HPDE6-E6E7 (cell line): Measurements from ENCODE around the gene UNC5A.

Experiments
- DNase-seq: peaks from one replicate; pipeline ENCODE4 v3.0.0; 2011; ENCODE audit warnings: missing footprints; ENCODE audit errors: extremely low spot score

The UNC5A gene

DNA sequence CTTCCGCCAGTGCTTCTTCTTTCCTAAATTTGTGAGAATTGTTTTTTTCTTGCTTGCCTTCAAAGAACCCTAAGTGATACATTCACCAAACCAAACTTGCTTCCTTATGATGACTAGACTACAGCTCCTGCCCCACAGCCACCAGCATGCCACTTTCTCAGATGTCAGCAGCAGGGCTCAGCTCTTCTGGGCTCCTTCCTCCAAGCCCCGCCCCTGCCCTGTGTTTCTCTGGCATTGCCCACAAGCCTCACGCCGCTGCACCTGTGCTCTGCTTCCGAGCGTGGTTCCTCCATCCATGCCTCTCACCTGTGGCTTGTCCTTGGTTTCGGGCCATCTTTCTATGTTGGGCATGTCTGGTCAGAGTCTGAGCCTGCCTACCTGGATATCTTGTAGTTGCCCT, 10.6 kb downstream of the UNC5A start:
- DNase-seq, result no peak

DNA sequence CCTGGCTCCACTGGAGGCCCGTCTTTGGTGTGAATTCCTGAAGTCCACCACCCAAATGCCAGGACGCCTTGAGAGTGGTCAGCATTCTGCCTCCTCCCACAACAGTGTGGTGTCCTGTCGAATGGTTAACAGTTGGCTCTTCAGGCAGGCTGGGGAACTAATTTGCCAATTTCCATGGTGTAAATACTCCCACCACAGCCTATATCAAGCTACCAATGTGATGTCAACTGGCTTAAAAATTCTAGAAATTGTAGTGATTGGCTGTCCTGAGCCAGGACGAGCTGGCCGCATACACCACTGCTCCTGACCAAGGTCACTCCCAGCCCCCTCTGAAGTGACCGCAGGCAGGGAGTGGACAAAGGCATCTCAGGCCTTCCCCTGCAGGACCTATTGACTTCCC, 11.1 kb downstream of the UNC5A start:
- no peak for DNase-seq

DNA sequence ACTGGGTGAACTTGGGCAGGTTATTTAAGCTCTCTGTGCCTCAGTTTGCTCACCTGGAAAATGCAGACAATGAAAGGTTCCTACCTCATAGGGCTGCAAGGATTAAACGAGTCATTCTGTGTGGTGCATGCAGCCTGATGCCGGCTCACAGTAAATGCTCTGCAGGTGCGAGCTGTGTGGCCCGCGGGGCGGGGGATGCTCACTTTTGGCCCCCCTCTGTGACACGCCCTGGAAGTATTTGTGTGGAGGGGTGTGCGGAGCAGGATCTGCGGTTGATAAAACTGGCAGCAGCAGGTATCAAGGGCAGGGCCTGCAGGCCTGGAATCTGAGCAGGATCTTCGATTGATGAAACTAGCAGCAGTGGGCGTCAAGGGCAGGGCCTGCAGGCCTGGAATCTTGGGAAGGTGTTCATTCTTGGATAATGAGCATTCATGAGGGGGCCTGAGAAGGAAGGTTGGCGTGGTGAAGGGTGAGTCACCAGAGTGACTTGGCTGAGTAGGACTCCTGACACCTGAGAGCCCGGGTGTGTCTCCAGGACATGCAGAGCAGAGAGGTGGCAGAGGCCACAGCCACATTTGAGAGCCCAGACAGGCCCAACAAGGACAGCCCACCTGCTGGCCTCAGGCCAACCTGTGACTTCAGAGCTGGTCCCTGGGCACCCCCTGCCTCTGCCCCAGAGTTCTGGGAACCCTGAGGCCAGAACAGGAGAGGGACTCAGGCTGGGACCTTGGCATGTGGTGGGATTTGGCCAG, 11.9 kb downstream of the UNC5A start:
- DNase-seq, result peak; percentile 74

DNA sequence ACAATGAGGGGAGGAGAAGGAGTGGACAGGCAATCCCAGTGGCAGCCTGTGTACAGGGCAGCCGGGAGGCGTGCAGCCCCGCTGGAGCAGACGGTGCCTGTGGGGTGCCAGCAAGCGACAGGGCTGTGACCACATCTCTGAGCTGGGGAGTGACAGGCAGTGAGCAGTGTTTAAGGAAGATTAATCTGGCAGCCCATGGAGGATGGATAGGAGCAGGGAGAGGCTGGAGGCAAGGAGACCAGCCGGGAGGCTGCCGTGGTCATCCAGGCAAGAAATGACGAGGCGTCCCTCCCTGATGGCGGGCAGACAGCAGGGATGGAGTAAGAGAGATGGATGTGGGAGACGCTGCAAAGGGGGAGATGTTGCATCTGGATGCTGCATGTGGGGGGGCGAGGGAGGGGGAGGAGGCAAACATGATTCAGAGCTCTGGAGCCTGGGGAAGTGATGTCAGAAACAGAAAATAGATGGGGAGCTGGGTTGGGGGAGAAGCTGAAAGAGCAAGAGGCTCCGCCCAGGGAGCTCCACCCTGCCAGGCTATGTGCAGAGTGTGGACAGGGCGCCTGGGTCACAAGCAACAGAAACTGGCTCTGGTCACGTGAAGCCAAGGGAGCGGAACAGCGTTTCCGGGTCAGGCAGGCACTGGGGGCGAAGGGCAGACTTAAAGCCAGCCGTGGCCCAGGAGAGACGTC, 12.6 kb downstream of the UNC5A start:
- no peak for DNase-seq

DNA sequence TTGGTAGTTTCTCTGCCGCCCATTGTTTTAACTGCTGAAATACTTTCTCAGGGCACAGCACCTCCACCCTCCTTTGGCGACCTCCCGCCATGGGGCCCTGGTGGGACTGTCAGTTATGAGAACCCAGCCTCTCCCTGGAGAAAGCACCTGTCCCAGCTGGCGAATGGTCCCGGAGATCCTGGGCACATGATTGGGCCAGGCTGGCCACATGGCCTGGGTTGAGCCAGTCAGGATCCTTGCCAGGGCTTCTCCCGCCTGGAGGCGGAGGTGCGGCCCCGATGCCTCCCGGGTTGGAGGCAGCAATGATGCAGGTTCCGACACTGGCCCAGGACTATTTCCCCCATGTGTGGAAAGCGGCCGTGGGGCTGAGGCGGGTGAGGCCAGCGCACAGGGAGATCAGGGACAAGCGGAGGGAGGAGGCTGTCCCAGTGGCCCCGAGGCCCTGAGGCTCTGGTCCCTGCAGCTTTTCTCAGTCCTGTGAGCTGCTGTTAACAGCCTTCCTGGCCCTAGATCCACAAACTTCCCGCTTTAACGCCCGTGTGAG, 13.6 kb downstream of the UNC5A start:
- no peak for DNase-seq

DNA sequence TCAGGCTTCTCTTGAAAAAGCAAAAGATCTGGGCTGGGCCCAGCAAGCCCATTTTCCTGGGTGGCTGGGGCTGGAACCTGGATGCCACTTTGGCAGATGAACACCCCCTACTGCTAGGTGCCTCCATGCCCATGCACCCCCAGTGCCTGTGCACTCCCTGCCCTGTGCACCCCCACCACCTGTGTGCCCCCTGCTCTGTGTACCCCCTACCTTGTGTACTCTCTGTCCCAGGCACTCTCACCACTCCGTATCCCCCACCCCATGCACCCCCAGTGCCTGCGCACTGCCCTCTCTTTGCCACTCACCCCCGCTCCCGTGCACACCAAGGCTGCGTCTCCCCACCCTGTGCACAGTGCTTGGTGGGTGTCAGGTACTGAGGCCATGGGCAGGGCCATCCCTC, 14.2 kb downstream of the UNC5A start:
- DNase-seq, result no peak

DNA sequence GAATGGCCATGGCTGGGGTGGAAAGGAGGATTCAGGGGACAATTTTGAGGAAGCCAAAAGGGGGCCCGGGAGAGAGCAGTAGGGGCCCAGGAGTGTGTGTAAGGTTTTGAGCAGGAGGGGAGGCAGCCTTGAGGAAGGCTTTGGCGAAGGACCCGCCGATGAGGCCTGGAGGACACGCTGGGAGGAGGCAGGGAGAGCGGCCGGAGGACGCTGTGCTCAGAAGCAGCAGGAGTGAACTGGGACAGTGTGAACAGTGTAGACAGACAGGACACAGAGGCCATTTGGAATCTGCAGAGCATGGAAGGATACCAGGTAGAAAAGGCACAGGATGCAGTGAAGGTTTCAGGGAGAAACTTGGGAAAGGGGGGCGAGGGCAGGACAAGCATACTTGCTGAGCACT, 14.9 kb downstream of the UNC5A start:
- no peak for DNase-seq

DNA sequence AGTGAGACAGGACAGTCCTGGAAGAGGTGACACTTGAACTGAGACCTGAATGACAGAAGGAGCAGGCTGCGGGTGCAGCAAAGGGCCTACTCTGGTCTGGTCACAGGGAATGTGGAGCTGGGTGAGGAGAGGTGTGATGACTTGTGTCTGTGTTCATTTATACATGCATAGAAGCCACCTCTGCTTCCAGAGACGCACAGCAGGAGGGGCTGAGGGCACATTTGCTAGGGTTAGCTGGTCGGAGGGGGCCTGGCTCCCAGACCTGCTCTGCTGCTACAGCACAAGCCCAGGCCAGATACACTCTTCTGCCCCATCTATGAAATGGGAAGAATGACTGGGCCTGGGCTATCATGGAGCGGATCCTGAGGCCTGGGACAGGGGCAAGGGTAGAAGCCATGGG, 15.6 kb downstream of the UNC5A start:
- no peak for DNase-seq

DNA sequence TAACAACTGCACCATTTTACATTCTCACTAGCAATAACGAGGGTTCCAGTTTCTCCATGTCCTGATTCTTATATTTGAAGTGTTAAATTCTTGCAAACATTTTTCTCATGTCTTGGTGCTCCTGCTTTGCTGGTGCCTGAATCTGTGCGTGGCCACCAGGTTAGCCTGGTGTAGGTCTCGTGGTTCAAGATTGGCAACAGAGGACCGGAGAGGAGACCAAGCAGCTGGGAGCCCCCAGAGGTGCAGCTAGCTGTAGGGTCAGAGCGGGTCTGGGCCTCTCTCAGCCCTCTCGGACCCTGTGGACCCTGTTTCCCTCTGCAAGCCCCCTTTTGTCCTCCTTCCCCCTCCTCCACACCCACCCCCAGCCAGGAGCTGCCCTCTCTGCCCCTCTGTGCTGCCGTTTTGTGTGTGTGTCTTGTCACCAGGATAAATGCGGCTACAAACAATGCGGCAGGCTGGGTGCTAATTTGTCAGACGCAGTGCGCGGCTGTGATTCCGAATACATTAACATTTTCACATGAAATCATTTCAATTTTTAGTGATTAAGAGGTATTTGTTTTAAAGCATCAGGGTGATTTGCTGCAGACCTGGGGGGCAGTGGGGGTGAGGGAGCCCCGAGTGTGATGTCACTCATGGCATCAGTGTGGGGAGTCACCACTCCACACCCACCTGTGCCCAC, 17.5 kb downstream of the UNC5A start:
- DNase-seq, result no peak

DNA sequence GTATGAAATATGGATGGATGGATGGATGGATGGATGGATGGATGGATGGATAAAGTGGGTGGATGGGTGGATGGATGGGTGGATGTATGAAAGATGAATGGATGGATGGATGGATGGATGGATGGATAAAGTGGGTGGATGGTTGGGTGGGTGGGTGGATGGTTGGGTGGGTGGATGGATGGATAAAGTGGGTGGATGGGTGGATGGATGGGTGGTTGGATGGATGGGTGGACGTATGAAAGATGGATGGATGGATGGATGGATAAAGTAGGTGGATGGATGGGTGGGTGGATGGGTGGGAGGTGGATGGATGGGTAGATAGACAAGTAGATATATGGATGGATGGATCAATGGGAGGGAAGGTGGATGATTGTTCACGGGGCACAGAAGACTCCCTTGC, 19.0 kb downstream of the UNC5A start:
- DNase-seq, result no peak

DNA sequence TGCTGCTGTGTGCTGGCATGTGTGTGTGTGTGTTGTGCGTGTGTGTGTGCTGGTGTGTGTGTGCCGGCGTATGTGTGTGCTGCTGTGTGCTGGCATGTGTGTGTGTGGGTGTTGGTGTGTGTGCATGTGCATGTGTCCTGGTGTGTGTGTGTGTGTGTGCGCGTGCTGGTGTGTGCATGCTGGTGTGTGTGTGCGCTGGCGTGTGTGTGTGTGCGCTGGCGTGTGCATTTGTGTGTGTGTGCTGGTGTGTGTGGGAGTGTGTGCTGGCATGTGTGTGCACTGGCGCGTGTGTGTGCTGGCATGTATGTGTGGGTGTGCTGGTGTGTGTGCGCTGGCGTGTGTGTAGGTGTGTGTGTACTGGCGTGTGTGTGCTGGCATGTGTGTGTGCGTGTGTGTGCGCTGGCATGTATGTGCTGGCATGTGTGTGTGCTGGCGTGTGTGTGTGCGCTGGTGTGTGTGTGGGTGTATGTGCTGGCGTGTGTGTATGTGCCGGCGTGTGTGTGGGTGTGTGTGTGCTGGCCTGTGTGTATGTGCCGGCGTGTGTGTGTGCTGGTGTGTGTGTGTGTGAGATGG, 20.1 kb downstream of the UNC5A start:
- no peak for DNase-seq

DNA sequence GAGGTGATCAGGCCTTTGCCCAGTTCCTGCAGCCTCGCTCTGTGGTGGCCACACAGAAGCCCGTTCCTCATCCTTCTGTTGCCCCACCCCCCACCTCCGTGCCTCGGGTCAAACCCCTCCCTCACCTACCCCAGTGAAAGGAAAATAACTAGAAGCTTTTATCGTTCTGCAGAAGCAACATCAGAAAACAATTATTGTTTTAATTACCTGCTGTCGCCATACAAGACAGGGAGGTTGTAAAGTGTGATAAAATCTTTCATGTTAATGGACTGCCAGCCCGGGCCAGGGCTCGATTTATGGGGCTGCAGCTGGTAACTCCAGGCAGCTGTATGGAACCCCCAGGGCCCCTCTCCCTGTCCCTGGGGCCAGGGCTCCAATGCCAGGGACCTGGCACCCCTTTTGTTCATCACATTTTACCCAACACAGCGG, 20.6 kb downstream of the UNC5A start:
- DNase-seq, result no peak

DNA sequence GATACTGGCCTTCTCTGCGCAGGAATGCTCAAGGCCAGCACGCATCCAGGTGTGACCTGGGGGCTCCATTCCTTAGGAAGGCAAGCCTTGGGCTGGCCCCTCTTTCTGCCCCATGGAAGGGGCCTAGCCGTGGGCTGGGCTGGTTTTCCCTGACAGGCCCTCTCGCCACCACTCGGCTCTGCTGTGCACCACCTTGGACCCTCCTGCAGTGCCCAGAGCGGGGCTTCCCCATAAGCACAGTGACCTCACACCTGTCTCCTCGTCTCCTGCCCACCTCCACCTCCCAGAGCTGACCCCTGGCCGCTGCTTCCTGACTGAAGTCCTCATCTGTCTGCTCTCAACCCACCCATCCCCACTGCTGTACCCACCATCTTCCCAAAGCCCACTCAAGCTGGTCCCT, 21.1 kb downstream of the UNC5A start:
- DNase-seq, result no peak

DNA sequence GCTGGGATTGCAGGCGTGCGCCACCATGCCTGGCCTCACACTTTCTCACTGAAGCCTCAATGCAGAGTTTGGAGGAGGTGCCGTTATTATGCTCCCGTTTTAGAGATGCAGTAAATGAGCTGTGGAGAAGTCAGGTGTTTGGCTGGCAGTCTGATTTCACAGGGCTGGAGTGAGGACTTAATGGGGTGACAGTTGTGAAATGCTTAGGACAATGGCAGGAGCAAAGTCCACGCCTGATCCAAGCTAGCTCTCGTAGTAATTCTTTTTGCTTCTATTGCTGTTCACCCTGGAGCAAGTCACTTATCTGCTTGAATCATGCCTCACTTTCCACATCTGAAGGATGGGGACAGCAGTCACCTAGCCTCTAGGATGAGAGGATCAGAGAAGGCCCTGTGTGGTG, 21.8 kb downstream of the UNC5A start:
- no peak for DNase-seq

DNA sequence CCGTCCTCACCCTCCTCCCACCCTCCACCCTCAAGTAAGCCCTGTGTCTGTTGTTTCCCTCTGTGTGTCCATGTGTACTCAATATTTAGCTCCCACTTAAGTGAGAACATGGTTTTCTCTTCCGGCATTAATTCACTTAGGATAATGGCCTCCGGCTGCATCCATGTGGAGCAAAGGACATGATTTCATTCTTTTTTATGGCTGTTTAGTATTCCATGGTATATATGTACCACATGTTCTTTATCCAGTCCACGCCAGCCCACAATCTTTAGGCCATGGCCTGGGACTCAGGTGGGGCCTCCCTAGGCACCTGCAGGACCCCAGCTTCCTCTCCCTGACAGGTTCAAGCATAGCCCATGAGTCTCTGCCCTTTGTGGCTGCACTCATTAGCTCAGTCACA, 22.9 kb downstream of the UNC5A start:
- DNase-seq, result no peak

DNA sequence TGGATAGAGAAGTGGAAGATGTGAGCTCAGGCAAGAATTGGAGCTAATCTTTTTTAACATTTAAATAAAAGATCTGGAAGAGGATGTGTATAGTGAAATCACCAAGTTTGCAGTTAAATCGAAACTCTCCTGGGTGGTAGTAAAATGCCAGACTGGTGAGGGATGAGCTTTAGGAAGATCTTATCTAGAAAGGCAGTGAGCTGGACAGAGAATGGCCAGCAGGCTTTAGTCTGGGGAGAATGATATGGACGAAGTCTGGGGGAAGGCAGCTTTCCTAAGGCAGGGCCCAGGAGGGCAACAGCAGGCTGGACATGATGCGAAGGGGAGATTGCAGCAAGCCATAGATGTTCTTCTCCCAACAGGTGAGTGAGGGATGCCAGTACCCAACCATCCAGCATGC, 25.6 kb downstream of the UNC5A start:
- DNase-seq, result no peak

DNA sequence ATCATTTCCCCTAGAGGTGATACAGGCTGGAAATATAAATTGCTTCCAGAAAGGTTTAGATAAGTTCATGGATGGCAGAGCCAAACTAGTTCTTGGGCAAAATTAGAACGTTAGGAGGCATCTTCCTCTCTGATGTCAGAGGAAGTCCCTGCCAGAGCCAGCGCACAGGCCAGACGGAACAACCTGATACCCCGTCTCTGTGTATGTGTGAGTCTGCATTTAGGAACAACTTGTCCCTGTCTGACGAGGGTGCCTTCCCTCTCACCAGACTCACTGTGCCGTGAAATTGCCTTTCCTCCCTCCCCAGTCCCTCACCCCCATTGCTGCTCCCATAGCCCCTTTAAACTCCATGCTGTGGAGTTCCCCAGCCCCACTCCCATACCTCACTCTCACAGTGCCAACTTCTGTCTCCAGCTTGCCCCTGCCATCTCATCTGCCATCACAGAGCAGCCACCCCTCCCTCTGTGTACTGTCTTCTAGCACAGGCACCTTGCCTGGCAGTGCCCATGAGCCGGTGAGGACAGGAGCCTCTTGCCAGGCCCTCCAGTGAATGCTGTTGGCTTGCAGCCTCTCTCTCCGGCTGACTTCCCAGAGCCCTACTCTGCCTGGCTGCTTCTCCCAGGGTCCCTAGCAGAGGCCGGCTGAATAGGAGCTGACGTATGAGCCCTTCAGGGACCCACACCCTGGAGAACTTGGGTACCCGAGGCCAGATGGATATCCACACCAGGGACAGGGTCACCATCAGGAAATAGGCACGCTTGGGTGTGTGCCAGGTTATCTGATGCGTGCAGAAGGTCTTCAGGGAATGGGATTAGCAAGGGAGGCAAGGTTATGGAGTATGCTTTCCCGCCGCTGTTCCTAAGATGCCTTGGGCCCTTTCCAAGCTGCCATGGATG, 26.7 kb downstream of the UNC5A start:
- DNase-seq, result no peak

DNA sequence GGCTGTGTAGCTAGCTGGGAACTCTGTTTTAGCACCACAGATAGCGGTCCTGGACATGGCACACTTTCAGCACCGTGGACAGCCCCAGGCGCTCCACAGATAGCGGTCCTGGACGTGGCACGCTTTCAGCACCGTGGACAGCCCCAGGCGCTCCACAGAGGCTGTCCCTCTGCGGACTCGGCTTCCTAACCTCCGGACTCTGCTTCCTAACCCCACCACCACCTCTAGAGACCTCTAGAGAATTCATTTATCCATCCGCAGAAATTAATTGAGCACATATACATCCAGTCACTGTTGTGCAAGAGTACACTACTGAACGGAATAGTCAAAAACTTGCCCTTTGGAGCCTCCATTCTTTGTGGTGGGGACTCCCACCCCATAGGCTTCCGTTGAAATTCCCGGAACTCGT, 27.4 kb downstream of the UNC5A start:
- peak; percentile 51 for DNase-seq

DNA sequence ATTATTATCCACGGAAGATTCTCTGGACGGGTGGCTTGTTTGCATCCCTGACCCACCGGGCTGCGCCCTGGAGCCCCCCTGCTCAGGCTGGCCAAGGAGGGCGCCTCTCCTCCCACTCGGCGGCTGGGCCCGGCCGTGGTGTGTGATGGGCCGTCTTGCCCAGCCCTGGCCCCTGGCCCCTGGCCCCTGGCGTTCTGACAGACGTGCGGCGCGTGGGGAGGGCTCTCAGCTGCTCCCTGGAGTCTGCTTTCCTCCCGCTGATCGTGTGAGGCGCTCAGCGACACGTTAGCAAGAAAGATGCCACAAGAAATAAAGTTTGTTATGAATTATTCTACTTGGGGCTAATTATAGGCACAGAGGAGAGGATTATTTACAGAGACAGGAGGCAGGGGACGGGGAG, 33.3 kb downstream of the UNC5A start:
- DNase-seq, result no peak

DNA sequence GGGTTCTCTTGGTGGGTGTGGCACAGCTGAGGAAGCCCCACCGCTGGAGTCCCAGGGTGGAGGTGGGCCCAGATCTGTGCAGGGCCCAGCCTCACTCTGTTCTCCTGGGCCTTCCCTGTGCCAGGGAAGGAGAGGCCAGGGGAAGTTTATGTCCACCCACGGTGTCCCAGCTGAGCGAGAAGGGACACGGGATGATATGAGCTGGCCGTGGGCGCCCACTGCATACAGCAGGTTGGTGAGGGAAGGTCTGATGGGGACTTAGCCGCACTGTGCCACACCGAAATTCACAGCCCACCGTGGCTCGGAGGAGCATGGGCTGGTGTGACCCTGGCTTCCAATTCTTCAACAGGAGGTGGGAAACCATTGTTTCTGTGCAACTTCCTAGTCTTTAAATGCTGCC, 33.9 kb downstream of the UNC5A start:
- no peak for DNase-seq

DNA sequence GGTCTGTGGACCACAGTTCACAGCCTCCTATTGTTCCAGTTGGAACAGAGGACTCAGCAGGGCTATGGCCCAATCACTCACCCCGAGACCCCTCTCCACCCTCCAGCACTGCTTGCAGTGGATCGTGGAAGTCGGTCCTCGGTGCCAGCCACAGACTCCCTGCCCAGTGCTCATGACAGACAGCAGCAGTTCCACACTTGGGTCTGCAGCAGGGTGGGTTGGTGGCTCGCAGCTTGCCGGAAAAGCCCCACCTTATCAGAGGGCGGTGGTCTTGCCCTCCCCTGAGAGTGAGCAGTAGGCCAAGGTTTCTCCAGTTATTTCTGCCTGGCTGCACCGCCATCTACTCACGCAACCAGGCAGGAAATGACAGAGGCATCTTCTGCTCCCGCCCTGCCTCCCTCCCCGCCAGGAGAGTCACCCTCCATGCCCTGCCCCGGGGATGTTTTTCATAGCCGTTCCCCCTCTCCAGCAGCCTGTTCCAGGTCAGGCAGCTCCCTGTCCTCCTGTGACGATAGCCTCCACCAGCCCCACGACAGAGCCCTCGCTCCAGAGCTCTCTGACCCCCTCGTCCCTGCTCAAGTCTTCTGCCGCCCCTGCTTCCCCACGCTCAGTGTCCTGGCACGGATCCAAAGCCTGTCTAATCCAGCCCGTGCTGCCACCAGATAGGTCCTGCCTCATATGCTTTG, 34.5 kb downstream of the UNC5A start:
- peak; percentile 72 for DNase-seq
